ENCODE measurements around the gene PLCB2.

The PLCB2 gene

GRCh38 chr15:40353697-40354096, 46.0 kb upstream of the PLCB2 start:
- Histone ChIP-seq H3K4me1 (ENCODE audit: insufficient read depth, poor library complexity, severe bottlenecking) (peaks cover 2% of the 10 kb centered on the region), H3K36me3 (ENCODE audit: low read depth) (no peaks in the 10 kb centered on the region), H3K27ac (ENCODE audit: poor library complexity, severe bottlenecking) (no peak overlapping the region), H3K27me3 (ENCODE audit: insufficient read depth, poor library complexity, severe bottlenecking) (no peaks in the 10 kb centered on the region), H3K4me3 (ENCODE audit: severe bottlenecking) (no peak overlapping the region), H3K9me3 (ENCODE audit: severe bottlenecking) (no peaks in the 10 kb centered on the region)
- TF ChIP-seq CTCF (IDR thresholded peaks at IDR 0.05; ENCODE audit: poor library complexity, severe bottlenecking) = no peak
- DNase-seq (ENCODE audit: low spot score) = no peak
- ATAC-seq (ENCODE audit: low read depth) = no peak

- Histone ChIP-seq H3K9me3 (ENCODE audit: severe bottlenecking) (no peaks in the 10 kb centered on the region), H3K4me1 (ENCODE audit: insufficient read depth, poor library complexity, severe bottlenecking) (no peaks in the 10 kb centered on the region), H3K27ac (ENCODE audit: poor library complexity, severe bottlenecking) (no peak overlapping the region), H3K27me3 (ENCODE audit: insufficient read depth, poor library complexity, severe bottlenecking) (no peaks in the 10 kb centered on the region), H3K36me3 (ENCODE audit: low read depth) (no peaks in the 10 kb centered on the region), H3K4me3 (ENCODE audit: severe bottlenecking) (no peak overlapping the region)
- ATAC-seq (ENCODE audit: low read depth) (no peak), DNase-seq (ENCODE audit: low spot score) (no peak)
- TF ChIP-seq CTCF (IDR thresholded peaks at IDR 0.05; ENCODE audit: poor library complexity, severe bottlenecking) = no peak
Measured at GRCh38 chr15:40352281-40352901, 44.7 kb upstream of the PLCB2 start.

- Histone ChIP-seq H3K27me3 (ENCODE audit: insufficient read depth, poor library complexity, severe bottlenecking) (no peaks in the 10 kb centered on the region), H3K4me1 (ENCODE audit: insufficient read depth, poor library complexity, severe bottlenecking) (peaks cover 7% of the 10 kb centered on the region), H3K9me3 (ENCODE audit: severe bottlenecking) (no peaks in the 10 kb centered on the region), H3K27ac (ENCODE audit: poor library complexity, severe bottlenecking) (no peak overlapping the region), H3K4me3 (ENCODE audit: severe bottlenecking) (no peak overlapping the region), H3K36me3 (ENCODE audit: low read depth) (no peaks in the 10 kb centered on the region)
- ATAC-seq (ENCODE audit: low read depth) = no peak
- no peak for TF ChIP-seq CTCF (IDR thresholded peaks at IDR 0.05; ENCODE audit: poor library complexity, severe bottlenecking)
- DNase-seq (ENCODE audit: low spot score) = no peak
Measured at GRCh38 chr15:40349163-40349562, 41.4 kb upstream of the PLCB2 start.

GRCh38 chr15:40348474-40348870, 40.7 kb upstream of the PLCB2 start:
- H3K9me3 ChIP-seq (ENCODE audit: severe bottlenecking) = no peaks in the 10 kb centered on the region
- H3K4me1 ChIP-seq (ENCODE audit: insufficient read depth, poor library complexity, severe bottlenecking) = peaks cover 14% of the 10 kb centered on the region
- no peak overlapping the region for H3K27ac ChIP-seq (ENCODE audit: poor library complexity, severe bottlenecking)

More at GRCh38 chr15:40348474-40348870, 40.7 kb upstream of the PLCB2 start:
- no peak for TF ChIP-seq CTCF (IDR thresholded peaks at IDR 0.05; ENCODE audit: poor library complexity, severe bottlenecking)
- no peaks in the 10 kb centered on the region for H3K36me3 ChIP-seq (ENCODE audit: low read depth)
- no peak overlapping the region for H3K4me3 ChIP-seq (ENCODE audit: severe bottlenecking)
- ATAC-seq (ENCODE audit: low read depth) (no peak), DNase-seq (ENCODE audit: low spot score) (no peak)
- H3K27me3 ChIP-seq (ENCODE audit: insufficient read depth, poor library complexity, severe bottlenecking) = no peaks in the 10 kb centered on the region

All from RWPE2 (cell line).